Uterus (tissue), 4 donors: ENCODE data around the gene TTLL9. TPM values are rescaled to one million over a fixed set of nuclear protein-coding genes. Genes with fewer than 3 reads are reported as not detected.

Source experiments
- DNase-seq, 2 donors: peaks; one replicate each; pipeline ENCODE4 v3.0.0-alpha.2; 2019 to 2020
- H3K27ac ChIP-seq, 2 donors: fragments of 200-600 bp; sonication (generic); 1 replicate in 1 of 2; 2 replicates in 1 of 2; pipeline ENCODE4 v1.5.1; 2016 to 2018
- H3K27me3 ChIP-seq, 2 donors: fragments of 200-600 bp; sonication (generic); one replicate each; pipeline ENCODE4 v1.5.1; 2018 to 2019; ENCODE audit warnings: control low read depth in 1 of 2
- H3K36me3 ChIP-seq, 2 donors: fragments of 200-600 bp; sonication (generic); one replicate each; pipeline ENCODE4 v1.5.1; 2019; ENCODE audit warnings: control low read depth in 1 of 2
- H3K4me1 ChIP-seq, 2 donors: fragments of 200-600 bp; sonication (generic); one replicate each; pipeline ENCODE4 v1.5.1; 2018 to 2019; ENCODE audit warnings: control low read depth in 1 of 2
- H3K4me3 ChIP-seq, 2 donors: fragments of 200-600 bp; sonication (generic); 1 replicate in 1 of 2; 2 replicates in 1 of 2; pipeline ENCODE4 v1.5.1; 2018 to 2019; ENCODE audit warnings: mild to moderate bottlenecking in 1 of 2
- H3K9me3 ChIP-seq, 2 donors: fragments of 200-600 bp; sonication (generic); one replicate each; pipeline ENCODE4 v1.5.1; 2019; ENCODE audit warnings: control low read depth in 1 of 2
- CTCF ChIP-seq, 4 experiments: fragments of 200-600 bp in 2 of 4; fragments of 450-650 bp in 2 of 4; sonication (generic) in 2 of 4; IDR thresholded peaks; one replicate each; pipeline ENCODE4 v1.5.1; 2016 to 2019; ENCODE audit warnings: antibody characterized with exemption in 4 of 4, mild to moderate bottlenecking in 2 of 4, moderate library complexity in 1 of 4
- POLR2A ChIP-seq, 2 donors: fragments of 450-650 bp; IDR thresholded peaks; one replicate each; pipeline ENCODE4 v1.6.1; 2016; ENCODE audit warnings: antibody characterized with exemption in 2 of 2, mild to moderate bottlenecking in 1 of 2, moderate library complexity in 1 of 2
- intact Hi-C: fragments of 100-400 bp; cut with DNase I; formaldehyde crosslinking; loops from one replicate; pipeline ENCODE4 v1.15.1; 2023; ENCODE audit warnings: low total_unique reads
- total RNA-seq, 4 donors: library from RNA; depleted of rRNA in 3 of 4; stranded (reverse); fragments of >200 nt in 3 of 4; gene quantifications; one replicate each; pipeline versions ENCODE4 v1.1.0 to v1.2.4, GENCODE V29; 2014 to 2023
- donor health status: DM: yes; HTN: yes; CAD: no.

TTLL9 gene
- total RNA-seq, 4 donors from 2014 or later = under 0.01 to 2.9 (median 0.91) TPM; not detected in 1

GRCh38 chr20:31859998-31860380, 10.4 kb upstream of the TTLL9 start:
- H3K36me3 ChIP-seq = no peaks in the 10 kb centered on the region
- H3K9me3 ChIP-seq = no peaks in the 10 kb centered on the region
- H3K27ac ChIP-seq = no peak overlapping the region
- peaks cover 0 to 14% of the 10 kb centered on the region in 2 donors for H3K4me1 ChIP-seq
- no peak for DNase-seq
- no peak overlapping the region for H3K4me3 ChIP-seq
- TF ChIP-seq CTCF (IDR thresholded peaks at IDR 0.05) (no peak), POLR2A (IDR thresholded peaks at IDR 0.05) (no peak)
- intact Hi-C loops = no loop called here
- no peaks in the 10 kb centered on the region for H3K27me3 ChIP-seq

- Histone ChIP-seq H3K27ac (no peak overlapping the region), H3K9me3 (no peaks in the 10 kb centered on the region), H3K4me1 (peaks cover 0 to 14% of the 10 kb centered on the region in 2 donors), H3K27me3 (no peaks in the 10 kb centered on the region), H3K4me3 (peak overlapping the region; percentile 26 to 45), H3K36me3 (no peaks in the 10 kb centered on the region)
- intact Hi-C loops = no loop called here
- peak in 1 of 2 donors; percentile 13 for DNase-seq
- TF ChIP-seq CTCF (IDR thresholded peaks at IDR 0.05) (no peak), POLR2A (IDR thresholded peaks at IDR 0.05) (no peak)
Measured at GRCh38 chr20:31860390-31861134, 9.9 kb upstream of the TTLL9 start.

- intact Hi-C loops = no loop called here
- peak overlapping the region; percentile 26 to 45 for H3K4me3 ChIP-seq
- DNase-seq = no peak
- no peaks in the 10 kb centered on the region for H3K27me3 ChIP-seq
- peaks cover 0 to 14% of the 10 kb centered on the region in 2 donors for H3K4me1 ChIP-seq
- no peak for TF ChIP-seq CTCF (IDR thresholded peaks at IDR 0.05)
- TF ChIP-seq POLR2A (IDR thresholded peaks at IDR 0.05) = no peak
- no peaks in the 10 kb centered on the region for H3K9me3 ChIP-seq
- H3K36me3 ChIP-seq = no peaks in the 10 kb centered on the region
- no peak overlapping the region for H3K27ac ChIP-seq
Measured at GRCh38 chr20:31861135-31861384, 9.4 kb upstream of the TTLL9 start.

- intact Hi-C loops = no loop called here
- peak in 1 of 2 donors; percentile 22 for TF ChIP-seq POLR2A (IDR thresholded peaks at IDR 0.05)
- no peak for TF ChIP-seq CTCF (IDR thresholded peaks at IDR 0.05)
- no peak overlapping the region for H3K27ac ChIP-seq
Measured at GRCh38 chr20:31861385-31862156, 8.9 kb upstream of the TTLL9 start.

GRCh38 chr20:31862157-31862470, 8.3 kb upstream of the TTLL9 start:
- Histone ChIP-seq H3K4me3 (no peak overlapping the region), H3K4me1 (peaks cover 0 to 14% of the 10 kb centered on the region in 2 donors), H3K36me3 (no peaks in the 10 kb centered on the region), H3K27me3 (no peaks in the 10 kb centered on the region), H3K27ac (no peak overlapping the region), H3K9me3 (no peaks in the 10 kb centered on the region)
- TF ChIP-seq POLR2A (IDR thresholded peaks at IDR 0.05) = no peak
- no peak for TF ChIP-seq CTCF (IDR thresholded peaks at IDR 0.05)
- intact Hi-C loops = no loop called here
- no peak for DNase-seq

More at GRCh38 chr20:31861385-31862156, 8.9 kb upstream of the TTLL9 start:
- H3K36me3 ChIP-seq = no peaks in the 10 kb centered on the region
- peak in 1 of 2 donors; percentile 49 for DNase-seq
- H3K27me3 ChIP-seq = no peaks in the 10 kb centered on the region
- peak overlapping the region; percentile 26 to 45 for H3K4me3 ChIP-seq
- H3K9me3 ChIP-seq = no peaks in the 10 kb centered on the region
- peaks cover 0 to 14% of the 10 kb centered on the region in 2 donors for H3K4me1 ChIP-seq
